HepG2 (cell line): ENCODE measurements around the gene RFX7. TPM values are rescaled to one million over a fixed set of nuclear protein-coding genes. Genes with fewer than 3 reads are reported as not detected.

Experiments used
- BCL6 ChIP-seq: IDR thresholded peaks from 2 replicates; pipeline ENCODE4 v1.6.1; 2016; ENCODE audit warnings: missing genetic modification reagents, missing compliant biosample characterization
- KMT2B ChIP-seq: IDR thresholded peaks from 2 replicates; pipeline ENCODE4 v1.6.1; 2016; ENCODE audit warnings: missing genetic modification reagents, missing compliant biosample characterization
- MIER3 ChIP-seq: IDR thresholded peaks from 2 replicates; pipeline ENCODE4 v1.6.1; 2016; ENCODE audit warnings: missing compliant biosample characterization, borderline replicate concordance
- NFAT5 ChIP-seq: sonication (generic); formaldehyde crosslinking; IDR thresholded peaks from 2 replicates; pipeline ENCODE4 v1.4.0; 2020; ENCODE audit warnings: missing genetic modification reagents
- PTBP1 ChIP-seq: fragments of 200-400 bp; formaldehyde crosslinking; IDR thresholded peaks from 2 replicates; pipeline ENCODE4 v1.6.1; 2018; ENCODE audit warnings: low read length, low read depth; ENCODE audit not compliant: poor library complexity, severe bottlenecking
- RELA ChIP-seq: sonication (generic); formaldehyde crosslinking; IDR thresholded peaks from 2 replicates; pipeline ENCODE4 v1.4.0; 2020; ENCODE audit warnings: missing genetic modification reagents
- SIX4 ChIP-seq: sonication (generic); formaldehyde crosslinking; IDR thresholded peaks from 2 replicates; pipeline ENCODE4 v1.4.0; 2020; ENCODE audit warnings: missing genetic modification reagents
- SMYD3 ChIP-seq: sonication (generic); formaldehyde crosslinking; IDR thresholded peaks from 2 replicates; pipeline ENCODE4 v1.8.1; 2023; ENCODE audit warnings: mild to moderate bottlenecking, missing genetic modification reagents
- SOX5 ChIP-seq: IDR thresholded peaks from 2 replicates; pipeline ENCODE4 v1.6.1; 2016; ENCODE audit warnings: borderline replicate concordance
- SP1 ChIP-seq, 2 experiments: fragments of 450-650 bp in 1 of 2; sonication (generic) in 1 of 2; formaldehyde crosslinking in 1 of 2; IDR thresholded peaks; 2 replicates each; pipeline versions ENCODE4 v1.4.0 to v1.6.1; 2016 to 2020; ENCODE audit warnings: missing genetic modification reagents in 1 of 2
- STAT6 ChIP-seq: sonication (generic); formaldehyde crosslinking; IDR thresholded peaks from 2 replicates; pipeline ENCODE4 v1.4.0; 2020; ENCODE audit warnings: missing genetic modification reagents, mild to moderate bottlenecking, borderline replicate concordance
- TOPORS ChIP-seq: sonication (generic); formaldehyde crosslinking; IDR thresholded peaks from 2 replicates; pipeline ENCODE4 v1.8.0; 2023; ENCODE audit warnings: mild to moderate bottlenecking, missing genetic modification reagents
- ZNF333 ChIP-seq: sonication (generic); formaldehyde crosslinking; IDR thresholded peaks from 2 replicates; pipeline ENCODE4 v1.4.0; 2020; ENCODE audit warnings: mild to moderate bottlenecking, missing genetic modification reagents, borderline replicate concordance
- ZNF672 ChIP-seq: sonication (generic); formaldehyde crosslinking; IDR thresholded peaks from 2 replicates; pipeline ENCODE4 v1.8.1; 2022; ENCODE audit warnings: missing genetic modification reagents
- ZNF709 ChIP-seq: sonication (generic); formaldehyde crosslinking; IDR thresholded peaks from 2 replicates; pipeline ENCODE4 v1.5.0; 2020; ENCODE audit warnings: mild to moderate bottlenecking, missing genetic modification reagents
- ZNF782 ChIP-seq: sonication (generic); formaldehyde crosslinking; IDR thresholded peaks from 2 replicates; pipeline ENCODE4 v1.4.0; 2020; ENCODE audit warnings: missing genetic modification reagents, mild to moderate bottlenecking, borderline replicate concordance
- ZNF883 ChIP-seq: sonication (generic); formaldehyde crosslinking; IDR thresholded peaks from 2 replicates; pipeline ENCODE4 v1.5.1; 2020; ENCODE audit warnings: mild to moderate bottlenecking, missing genetic modification reagents; ENCODE audit errors: not compliant biosample characterization
- polyA plus RNA-seq, 8 experiments: library from polyadenylated mRNA; depleted of rRNA in 3 of 8; stranded (reverse) in 7 of 8; unstranded in 1 of 8; fragments of >200 nt; fragmentation: Illumina TruSeq in 4 of 8; extraction: Trizol in 4 of 8; gene quantifications; 2 replicates each; pipeline versions ENCODE4 v1.2.1 to v1.2.3, GENCODE V29; 2011 to 2016; ENCODE audit warnings: low read depth in 4 of 8, missing spikeins in 1 of 8, mixed read lengths in 1 of 8; ENCODE audit not compliant: insufficient read depth in 1 of 8
- total RNA-seq, 5 experiments: library from RNA; depleted of rRNA; stranded (reverse); fragments of >200 nt; fragmentation: Illumina TruSeq; extraction: Trizol; gene quantifications; 2 replicates each; pipeline ENCODE4 v1.2.3, GENCODE V29; 2016; ENCODE audit warnings: low read depth in 1 of 5
- TF ChIP-seq, protein P1 (sequence below): IDR thresholded peaks from 2 replicates; pipeline ENCODE4 v1.6.1; 2016; ENCODE audit warnings: low read depth

Gene RFX7
- total and polyA plus RNA-seq, 2 of the 13 experiments (the other 11 are each of a cell fraction or from before 2014, with no cell fraction given): 8.5 to 10.4 TPM

DNA sequence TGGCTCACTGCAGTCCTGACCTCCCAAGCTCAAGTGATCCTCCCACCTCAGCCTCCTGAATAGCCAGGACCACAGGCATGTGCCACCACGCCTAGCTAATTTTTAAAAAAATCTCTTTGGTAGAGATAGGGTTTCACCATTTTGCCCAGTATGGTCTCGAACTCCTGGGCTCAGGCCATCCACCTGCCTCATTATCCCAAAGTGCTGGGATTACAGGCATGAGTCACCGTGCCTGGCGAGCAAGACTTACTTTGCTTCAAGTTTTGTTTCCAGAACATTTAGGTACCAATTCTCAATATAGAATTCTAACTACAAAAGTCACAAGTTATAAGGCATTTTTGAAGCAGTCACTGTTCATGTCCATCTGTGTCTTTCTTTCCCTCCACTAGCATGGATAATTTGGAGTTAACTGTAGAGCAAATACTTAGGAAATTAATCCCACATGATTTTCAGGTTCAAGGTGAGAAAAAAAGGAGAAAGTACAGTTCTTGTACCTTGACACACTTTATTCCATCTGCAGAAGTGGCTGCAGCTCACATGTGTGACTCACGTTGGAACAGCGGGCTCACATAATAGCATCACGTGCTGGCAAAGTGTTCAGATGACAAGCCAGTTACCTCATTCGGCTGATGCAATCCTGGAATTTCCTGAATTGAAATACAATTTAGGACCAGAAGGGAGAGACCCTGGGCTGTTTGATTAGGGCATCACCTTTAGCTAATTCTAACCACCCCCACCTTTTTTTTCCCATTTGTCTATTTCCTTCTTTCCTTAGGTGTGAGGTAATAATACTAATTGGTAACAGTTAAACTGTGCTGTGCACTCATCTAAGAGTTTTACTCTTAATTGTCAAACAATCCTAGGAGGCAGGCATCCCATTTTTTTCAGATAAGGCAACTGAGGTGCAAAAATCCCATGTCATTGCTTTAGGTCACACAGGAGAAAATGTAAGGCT lies 203.3 kb downstream of the RFX7 start (continued):
- TF ChIP-seq NFAT5 (CRISPR knock-in tag) (no peak), KMT2B (CRISPR knock-in tag) (peak; percentile 41; the same call in 1 of the 2 replicates), STAT6 (CRISPR knock-in tag) (no peak), ZNF333 (CRISPR knock-in tag) (no peak), SIX4 (peak; percentile 53; the same call in 1 of the 2 replicates), SP1 (IDR thresholded peaks at IDR 0.05) (no peak), SP1 (CRISPR knock-in tag; IDR thresholded peaks at IDR 0.05) (no peak), MIER3 (peak; percentile 70; the same call in 1 of the 2 replicates), SOX5 (CRISPR knock-in tag) (peak; percentile 97), ZNF883 (CRISPR knock-in tag) (no peak), ZNF782 (peak; percentile 75; the same call in 1 of the 2 replicates), ZNF709 (CRISPR knock-in tag) (no peak), RELA (CRISPR knock-in tag) (peak; percentile 99), SMYD3 (CRISPR knock-in tag) (no peak), ZNF672 (CRISPR knock-in tag) (no peak), TOPORS (CRISPR knock-in tag) (no peak), BCL6 (peak; percentile 79), PTBP1 (no peak)
- TF ChIP-seq, protein P1, sequence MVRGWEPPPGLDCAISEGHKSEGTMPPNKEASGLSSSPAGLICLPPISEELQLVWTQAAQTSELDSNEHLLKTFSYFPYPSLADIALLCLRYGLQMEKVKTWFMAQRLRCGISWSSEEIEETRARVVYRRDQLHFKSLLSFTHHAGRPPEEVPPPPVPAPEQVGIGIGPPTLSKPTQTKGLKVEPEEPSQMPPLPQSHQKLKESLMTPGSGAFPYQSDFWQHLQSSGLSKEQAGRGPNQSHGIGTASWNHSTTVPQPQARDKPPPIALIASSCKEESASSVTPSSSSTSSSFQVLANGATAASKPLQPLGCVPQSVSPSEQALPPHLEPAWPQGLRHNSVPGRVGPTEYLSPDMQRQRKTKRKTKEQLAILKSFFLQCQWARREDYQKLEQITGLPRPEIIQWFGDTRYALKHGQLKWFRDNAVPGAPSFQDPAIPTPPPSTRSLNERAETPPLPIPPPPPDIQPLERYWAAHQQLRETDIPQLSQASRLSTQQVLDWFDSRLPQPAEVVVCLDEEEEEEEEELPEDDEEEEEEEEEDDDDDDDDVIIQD: peak; percentile 76; the same call in 1 of the 2 replicates
